Adipocyte (in vitro differentiated cells): ENCODE measurements around the gene MINAR1.
A peak's percentile ranks its signal among the peaks of the same experiment; 100 is the strongest.
"Not testable (repeated sequence)": the region's sequence is repeated elsewhere in the genome, so short reads cannot be mapped to it uniquely, and the experiment has no call there.

Experiments
- DNase-seq: peaks from one replicate; pipeline ENCODE4 v3.0.0-alpha.2; 2015; ENCODE audit warnings: low read depth
- H3K27me3 ChIP-seq: replicated peaks from 2 replicates; pipeline ENCODE4 v1.7.0; 2013; ENCODE audit warnings: mild to moderate bottlenecking, low read length, moderate library complexity; ENCODE audit not compliant: control insufficient read depth, insufficient read depth
- H3K36me3 ChIP-seq: 2 replicates; pipeline ENCODE4 v1.7.0; 2013; ENCODE audit warnings: low read length, mild to moderate bottlenecking, moderate library complexity; ENCODE audit not compliant: control insufficient read depth, insufficient read depth, severe bottlenecking
- H3K4me1 ChIP-seq: 2 replicates; pipeline ENCODE4 v1.7.0; 2013; ENCODE audit warnings: mild to moderate bottlenecking, low read length, moderate library complexity; ENCODE audit not compliant: control insufficient read depth, insufficient read depth
- H3K4me3 ChIP-seq: 2 replicates; pipeline ENCODE4 v1.7.0; 2013; ENCODE audit warnings: mild to moderate bottlenecking, low read length, moderate library complexity
- H3K9ac ChIP-seq: 2 replicates; pipeline ENCODE4 v1.7.0; 2013; ENCODE audit warnings: mild to moderate bottlenecking, low read length, moderate library complexity
- H3K9me3 ChIP-seq: 2 replicates; pipeline ENCODE4 v1.7.0; 2013; ENCODE audit warnings: mild to moderate bottlenecking, low read length, moderate library complexity; ENCODE audit not compliant: control insufficient read depth

The MINAR1 gene

GRCh38 chr15:79410237-79410636 is 21.9 kb upstream of the MINAR1 start:
- no peaks in the 10 kb centered on the region for H3K9me3 ChIP-seq
- H3K36me3 ChIP-seq = no peaks in the 10 kb centered on the region
- H3K9ac ChIP-seq = no peak overlapping the region
- no peaks in the 10 kb centered on the region for H3K27me3 ChIP-seq
- H3K4me1 ChIP-seq = no peaks in the 10 kb centered on the region
- DNase-seq = no peak
- no peak overlapping the region for H3K4me3 ChIP-seq

GRCh38 chr15:79412010-79412409 is 20.1 kb upstream of the MINAR1 start:
- no peaks in the 10 kb centered on the region for H3K27me3 ChIP-seq
- no peaks in the 10 kb centered on the region for H3K4me1 ChIP-seq
- no peak for DNase-seq

DNA sequence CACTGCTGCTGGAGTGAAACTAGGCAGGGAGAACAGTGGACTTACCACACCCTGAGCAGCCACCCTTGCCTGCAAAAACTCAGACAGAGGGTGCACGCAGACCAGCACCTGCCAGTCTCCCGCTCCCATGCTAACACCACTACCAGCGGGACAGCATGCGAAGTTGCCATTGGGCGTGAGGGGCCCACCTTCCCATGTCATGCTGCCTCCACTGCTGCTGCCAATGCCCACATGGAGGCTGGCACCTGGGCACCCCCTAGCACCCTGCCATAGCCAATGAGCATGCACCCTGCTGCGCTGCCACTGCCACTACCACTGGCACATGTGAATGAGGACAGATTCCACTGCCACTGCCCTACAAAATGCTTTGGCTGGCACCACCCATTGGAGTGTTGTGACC is 19.7 kb upstream of the MINAR1 start:
- Histone ChIP-seq H3K9ac (no peak overlapping the region), H3K4me3 (no peak overlapping the region), H3K4me1 (no peaks in the 10 kb centered on the region), H3K27me3 (no peaks in the 10 kb centered on the region), H3K9me3 (no peaks in the 10 kb centered on the region), H3K36me3 (no peaks in the 10 kb centered on the region)
- DNase-seq = no peak

More at GRCh38 chr15:79412010-79412409, 20.1 kb upstream of the MINAR1 start:
- no peaks in the 10 kb centered on the region for H3K9me3 ChIP-seq
- H3K4me3 ChIP-seq = no peak overlapping the region
- H3K36me3 ChIP-seq = no peaks in the 10 kb centered on the region
- no peak overlapping the region for H3K9ac ChIP-seq

GRCh38 chr15:79416876-79417275 is 15.3 kb upstream of the MINAR1 start:
- Histone ChIP-seq H3K36me3 (no peaks in the 10 kb centered on the region), H3K9ac (no peak overlapping the region), H3K27me3 (no peaks in the 10 kb centered on the region), H3K4me1 (no peaks in the 10 kb centered on the region), H3K4me3 (no peak overlapping the region), H3K9me3 (no peaks in the 10 kb centered on the region)
- no peak for DNase-seq

DNA sequence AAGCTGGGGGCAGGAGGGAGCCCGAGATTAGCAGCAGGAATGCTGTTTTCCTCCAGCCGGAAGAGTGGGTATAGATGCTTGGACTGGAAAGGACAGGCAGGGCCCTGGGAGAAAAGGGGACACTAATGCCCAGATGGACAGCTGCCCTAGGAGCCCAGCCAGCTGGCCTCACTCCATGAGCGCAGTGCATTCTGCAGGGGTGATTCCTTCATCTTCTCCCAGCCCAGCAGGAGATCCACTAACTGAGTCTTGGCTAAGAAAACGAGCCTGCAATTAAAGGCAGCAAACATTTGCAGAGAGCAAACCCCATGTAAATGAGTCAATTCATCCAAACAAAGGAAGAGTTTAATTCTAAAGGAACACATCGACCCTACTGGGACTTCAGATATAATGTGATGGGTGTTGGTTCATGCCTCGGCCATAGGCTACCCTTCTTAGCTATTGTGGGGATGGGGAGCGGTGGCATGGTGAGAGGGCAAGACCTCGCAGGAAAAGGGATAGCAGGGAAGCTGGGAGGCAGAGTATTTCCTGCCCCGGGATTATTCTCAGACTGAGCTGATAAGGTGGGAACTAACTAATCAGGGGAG is 13.3 kb upstream of the MINAR1 start:
- Histone ChIP-seq H3K36me3 (no peaks in the 10 kb centered on the region), H3K27me3 (no peaks in the 10 kb centered on the region), H3K9ac (no peak overlapping the region), H3K4me3 (no peak overlapping the region), H3K9me3 (no peaks in the 10 kb centered on the region), H3K4me1 (no peaks in the 10 kb centered on the region)
- DNase-seq = no peak

GRCh38 chr15:79425591-79426295 is 6.4 kb upstream of the MINAR1 start:
- no peaks in the 10 kb centered on the region for H3K9me3 ChIP-seq
- H3K4me3 ChIP-seq = no peak overlapping the region
- H3K27me3 ChIP-seq = peaks cover 23% of the 10 kb centered on the region
- H3K36me3 ChIP-seq = no peaks in the 10 kb centered on the region
- H3K4me1 ChIP-seq = no peaks in the 10 kb centered on the region
- H3K9ac ChIP-seq = no peak overlapping the region
- DNase-seq = no peak

DNA sequence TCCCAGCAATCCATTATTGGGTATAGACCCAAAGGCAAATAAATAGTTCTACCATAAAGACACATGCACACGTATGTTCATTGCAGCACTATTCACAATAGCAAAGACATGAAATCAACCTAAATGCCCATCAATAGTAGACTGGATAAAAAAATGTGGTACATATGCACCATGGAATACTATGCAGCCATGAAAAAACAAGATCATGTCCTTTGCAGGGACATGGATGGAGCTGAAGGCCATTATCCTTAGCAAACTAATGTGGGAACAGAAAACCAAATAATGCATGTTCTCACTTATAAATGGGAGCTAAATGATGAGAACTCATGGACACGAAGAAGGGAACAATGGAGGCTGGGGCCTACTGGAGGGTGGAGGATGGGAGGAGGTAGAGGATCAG is 5.2 kb upstream of the MINAR1 start:
- not testable (repeated sequence) for H3K9me3 ChIP-seq, DNase-seq, H3K4me3 ChIP-seq, H3K36me3 ChIP-seq, H3K4me1 ChIP-seq, H3K9ac ChIP-seq
- H3K27me3 ChIP-seq = peaks cover 23% of the 10 kb centered on the region

- peaks cover 30% of the 10 kb centered on the region for H3K27me3 ChIP-seq
- no peak overlapping the region for H3K4me3 ChIP-seq
- DNase-seq = no peak
- H3K36me3 ChIP-seq = no peaks in the 10 kb centered on the region
- H3K9me3 ChIP-seq = no peaks in the 10 kb centered on the region
- no peak overlapping the region for H3K9ac ChIP-seq
- peaks cover 3% of the 10 kb centered on the region for H3K4me1 ChIP-seq
Measured at GRCh38 chr15:79427781-79428598, 4.1 kb upstream of the MINAR1 start.

DNA sequence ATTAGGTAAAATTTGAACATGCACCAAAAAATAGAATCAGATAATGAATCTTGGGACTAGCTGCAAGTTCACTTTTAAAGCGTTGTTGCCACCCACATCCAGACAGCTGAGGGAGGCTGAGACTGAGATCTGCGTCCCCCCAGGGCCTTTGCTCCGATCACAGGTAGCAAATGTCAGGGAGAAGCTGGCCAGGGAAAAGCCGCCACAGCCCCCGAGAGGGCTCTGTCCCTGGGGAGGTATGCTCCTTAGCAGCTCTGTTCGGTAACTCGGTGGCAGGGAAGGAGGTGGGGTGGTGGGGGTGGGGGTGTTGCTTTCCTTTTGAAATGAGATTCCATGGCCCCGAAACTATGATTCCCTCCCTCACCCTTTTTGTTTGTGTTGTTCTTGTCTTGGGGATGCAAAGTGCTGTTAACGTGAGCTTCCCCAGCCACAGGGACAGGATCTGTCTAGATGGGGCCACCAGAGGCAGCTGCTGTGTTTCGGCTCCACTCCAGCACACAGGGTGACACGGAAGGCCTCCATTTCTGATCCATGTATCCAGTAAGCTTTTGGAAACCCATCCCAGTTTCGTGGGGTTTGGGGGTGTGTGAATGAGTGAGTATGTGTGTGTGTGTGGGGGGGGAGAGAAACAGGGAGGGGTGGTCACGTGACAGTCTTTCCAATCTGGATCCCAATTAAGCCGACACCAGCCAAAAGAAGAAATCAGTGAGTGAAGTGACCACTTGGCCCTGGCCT is 1.1 kb upstream of the MINAR1 start:
- peaks cover 3% of the 10 kb centered on the region for H3K4me1 ChIP-seq
- H3K36me3 ChIP-seq = no peaks in the 10 kb centered on the region
- H3K9ac ChIP-seq = peak overlapping the region; percentile 60
- H3K4me3 ChIP-seq = peak overlapping the region; percentile 80
- H3K27me3 ChIP-seq = peaks cover 43% of the 10 kb centered on the region
- DNase-seq = no peak
- H3K9me3 ChIP-seq = no peaks in the 10 kb centered on the region

GRCh38 chr15:79432345-79433275 is 474 bp downstream of the MINAR1 start:
- Histone ChIP-seq H3K4me1 (peaks cover 3% of the 10 kb centered on the region), H3K4me3 (peak overlapping the region; percentile 80), H3K27me3 (peaks cover 37% of the 10 kb centered on the region), H3K9ac (no peak overlapping the region), H3K36me3 (no peaks in the 10 kb centered on the region), H3K9me3 (no peaks in the 10 kb centered on the region)
- no peak for DNase-seq
